ENCODE results near the gene ST8SIA2.

Gene ST8SIA2

DNA sequence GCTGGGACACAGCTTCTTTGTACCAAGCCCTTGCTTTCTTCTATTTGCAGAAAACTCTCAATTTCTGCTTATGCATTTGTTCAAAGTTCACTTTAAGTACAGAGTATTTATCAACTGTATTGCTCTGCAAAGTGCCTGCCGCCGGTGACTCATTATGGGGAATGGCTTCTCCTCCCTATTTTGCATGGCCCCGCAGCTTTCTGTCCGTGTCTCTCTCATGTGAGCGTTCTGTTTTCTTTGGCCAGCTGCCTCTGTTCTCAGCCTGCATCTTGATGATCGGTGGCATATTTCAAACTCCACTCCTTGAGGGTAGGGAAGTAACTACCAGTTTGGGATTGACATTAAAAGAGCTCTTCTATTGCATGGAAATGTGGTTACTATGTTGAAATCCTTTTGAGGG, 28.6 kb upstream of the ST8SIA2 start:
- TF ChIP-seq, protein P1, sequence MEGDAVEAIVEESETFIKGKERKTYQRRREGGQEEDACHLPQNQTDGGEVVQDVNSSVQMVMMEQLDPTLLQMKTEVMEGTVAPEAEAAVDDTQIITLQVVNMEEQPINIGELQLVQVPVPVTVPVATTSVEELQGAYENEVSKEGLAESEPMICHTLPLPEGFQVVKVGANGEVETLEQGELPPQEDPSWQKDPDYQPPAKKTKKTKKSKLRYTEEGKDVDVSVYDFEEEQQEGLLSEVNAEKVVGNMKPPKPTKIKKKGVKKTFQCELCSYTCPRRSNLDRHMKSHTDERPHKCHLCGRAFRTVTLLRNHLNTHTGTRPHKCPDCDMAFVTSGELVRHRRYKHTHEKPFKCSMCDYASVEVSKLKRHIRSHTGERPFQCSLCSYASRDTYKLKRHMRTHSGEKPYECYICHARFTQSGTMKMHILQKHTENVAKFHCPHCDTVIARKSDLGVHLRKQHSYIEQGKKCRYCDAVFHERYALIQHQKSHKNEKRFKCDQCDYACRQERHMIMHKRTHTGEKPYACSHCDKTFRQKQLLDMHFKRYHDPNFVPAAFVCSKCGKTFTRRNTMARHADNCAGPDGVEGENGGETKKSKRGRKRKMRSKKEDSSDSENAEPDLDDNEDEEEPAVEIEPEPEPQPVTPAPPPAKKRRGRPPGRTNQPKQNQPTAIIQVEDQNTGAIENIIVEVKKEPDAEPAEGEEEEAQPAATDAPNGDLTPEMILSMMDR (IDR thresholded peaks at IDR 0.05; ENCODE audit: low read depth, low read length) = no peak
- no peak overlapping the region for H3K4me3 ChIP-seq (replicated peaks in 1 of 2; ENCODE audit: low read depth in 2 of 2, low read length in 2 of 2)
- peak in 1 of 2 donors; percentile 3 for DNase-seq (ENCODE audit: low read depth in 2 of 2)

DNA sequence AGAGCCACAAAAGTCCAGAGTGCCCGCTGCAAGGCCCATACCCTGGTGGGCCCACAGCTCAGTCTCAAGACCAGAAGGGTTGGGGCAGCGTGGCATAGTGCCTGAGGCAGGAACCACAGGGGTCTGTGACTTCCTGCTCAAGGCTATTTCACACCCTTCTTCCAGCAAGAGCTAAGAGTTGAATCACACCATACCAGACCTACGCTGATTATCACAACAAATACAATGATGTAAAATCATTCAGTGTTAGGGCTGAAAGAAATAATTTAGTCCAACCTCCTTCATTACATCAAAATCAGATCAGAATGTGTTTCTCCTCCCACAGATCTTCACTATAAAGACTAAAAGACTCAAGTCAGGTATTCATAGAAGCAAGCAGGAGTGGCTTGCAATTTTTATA, 27.8 kb upstream of the ST8SIA2 start:
- H3K4me3 ChIP-seq (replicated peaks in 1 of 2; ENCODE audit: low read depth in 2 of 2, low read length in 2 of 2) = no peak overlapping the region
- no peak for DNase-seq (ENCODE audit: low read depth in 2 of 2)
- TF ChIP-seq, protein P1 (IDR thresholded peaks at IDR 0.05; ENCODE audit: low read depth, low read length) = no peak

DNA sequence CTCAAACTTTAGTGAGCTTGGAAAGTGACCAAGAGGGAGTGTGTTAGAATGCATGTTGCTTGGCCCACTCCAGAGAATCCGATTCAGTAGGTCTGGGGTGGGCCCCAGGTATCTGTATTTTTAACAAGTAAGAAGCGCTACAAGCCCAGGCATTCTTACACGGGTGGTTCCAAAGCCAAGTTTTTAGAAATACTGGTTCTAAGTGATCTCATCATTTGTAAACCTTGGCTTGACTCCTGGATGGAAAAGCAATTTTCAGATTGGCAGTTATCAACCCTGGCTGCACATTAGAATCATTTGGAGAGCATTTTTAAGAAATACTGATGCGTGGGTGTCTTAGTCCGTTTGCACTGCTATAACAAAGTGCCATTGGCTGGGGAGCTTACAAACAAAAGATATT, 27.3 kb upstream of the ST8SIA2 start:
- TF ChIP-seq, protein P1 (IDR thresholded peaks at IDR 0.05; ENCODE audit: low read depth, low read length) = no peak
- H3K4me3 ChIP-seq (replicated peaks in 1 of 2; ENCODE audit: low read depth in 2 of 2, low read length in 2 of 2) = no peak overlapping the region
- no peak for DNase-seq (ENCODE audit: low read depth in 2 of 2)

DNA sequence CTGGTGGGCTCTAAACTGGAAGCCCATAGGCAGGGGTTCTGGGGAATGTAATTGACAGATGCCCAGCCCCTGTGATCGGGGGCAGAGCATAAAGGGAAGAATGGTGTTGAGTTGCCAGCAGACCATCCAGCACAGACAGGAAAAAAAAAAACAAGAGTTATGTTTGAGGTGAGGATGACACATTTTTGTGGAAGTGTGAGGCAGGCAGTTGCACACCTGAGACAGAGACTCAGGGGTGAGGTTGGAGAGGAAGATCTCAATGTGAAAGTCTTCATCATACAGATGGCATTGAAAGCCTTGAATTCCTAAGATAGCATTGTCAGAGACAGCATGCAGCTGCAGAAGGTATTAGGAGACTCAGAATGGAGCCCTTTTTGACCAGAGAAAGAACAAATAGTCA, 18.6 kb upstream of the ST8SIA2 start:
- H3K4me3 ChIP-seq (replicated peaks in 1 of 2; ENCODE audit: low read depth in 2 of 2, low read length in 2 of 2) = no peak overlapping the region
- no peak for DNase-seq (ENCODE audit: low read depth in 2 of 2)
- TF ChIP-seq, protein P1 (IDR thresholded peaks at IDR 0.05; ENCODE audit: low read depth, low read length) = no peak

DNA sequence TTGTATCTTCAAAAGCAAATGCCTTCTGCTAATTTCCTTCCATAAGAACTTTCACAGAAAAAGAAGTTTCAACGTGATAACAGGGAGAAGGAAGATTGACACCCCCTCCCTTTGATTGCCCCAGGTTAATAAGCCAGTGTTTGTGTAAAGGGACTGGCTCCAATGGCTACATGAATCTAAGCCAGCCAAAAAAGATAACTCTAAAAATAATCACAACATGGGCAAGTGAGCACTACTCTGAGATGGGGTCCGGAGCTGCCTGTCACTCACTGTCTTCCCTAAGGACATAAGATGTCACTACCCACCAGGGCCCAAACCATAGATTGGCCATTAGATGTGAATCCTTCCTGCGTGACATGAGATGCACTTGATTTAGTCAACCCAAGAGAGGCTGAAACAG, 17.6 kb upstream of the ST8SIA2 start:
- TF ChIP-seq, protein P1 (IDR thresholded peaks at IDR 0.05; ENCODE audit: low read depth, low read length) = no peak
- no peak overlapping the region for H3K4me3 ChIP-seq (replicated peaks in 1 of 2; ENCODE audit: low read depth in 2 of 2, low read length in 2 of 2)
- DNase-seq (ENCODE audit: low read depth in 2 of 2) = no peak

DNA sequence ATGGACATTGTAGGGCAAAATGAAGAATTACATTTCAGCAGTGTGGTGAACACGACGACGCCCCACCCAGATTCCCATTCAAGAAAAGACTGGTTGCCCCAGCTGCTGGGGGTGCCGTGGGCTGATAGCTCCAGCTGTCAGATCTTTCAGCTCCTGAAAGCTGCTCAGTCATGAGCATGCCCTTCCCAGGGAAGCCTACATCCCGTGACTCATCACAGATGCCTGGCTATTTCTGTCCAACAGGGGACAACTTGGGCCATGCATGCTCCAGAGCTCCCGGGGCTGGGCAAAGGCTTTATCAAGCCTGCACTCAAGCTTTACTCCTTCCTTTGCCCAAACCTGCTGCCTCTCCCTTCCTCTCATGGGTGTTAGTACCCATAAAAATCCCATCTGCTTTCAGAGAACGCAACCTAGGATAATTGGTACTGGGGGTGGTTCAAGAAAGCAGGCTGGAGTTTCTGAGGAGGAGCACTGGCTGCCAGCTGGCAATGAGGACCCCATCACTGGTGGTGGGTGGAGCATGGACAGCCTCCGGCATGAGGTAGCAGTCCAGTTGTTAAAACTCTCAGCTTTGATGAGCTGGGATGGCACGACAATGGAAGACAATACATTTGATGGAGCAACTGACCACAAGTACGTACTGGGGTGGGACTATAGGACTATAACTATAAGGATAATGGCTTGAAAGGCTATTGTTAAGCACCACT, 16.4 kb upstream of the ST8SIA2 start:
- DNase-seq (ENCODE audit: low read depth in 2 of 2) = no peak

More for the DNA sequence above, 16.4 kb upstream of the ST8SIA2 start:
- TF ChIP-seq, protein P1 (IDR thresholded peaks at IDR 0.05; ENCODE audit: low read depth, low read length) = no peak
- no peak overlapping the region for H3K4me3 ChIP-seq (replicated peaks in 1 of 2; ENCODE audit: low read depth in 2 of 2, low read length in 2 of 2)
